OCI-M1 (cell line): ENCODE data around the gene TUT1.
"Not testable (repeated sequence)": the region's sequence is repeated elsewhere in the genome, so short reads cannot be mapped to it uniquely, and the experiment has no call there.

Experiments used
- DNase-seq: peaks from one replicate; lab custom pipeline; 2025; lab: John Stamatoyannopoulos, UW

Gene TUT1

DNA sequence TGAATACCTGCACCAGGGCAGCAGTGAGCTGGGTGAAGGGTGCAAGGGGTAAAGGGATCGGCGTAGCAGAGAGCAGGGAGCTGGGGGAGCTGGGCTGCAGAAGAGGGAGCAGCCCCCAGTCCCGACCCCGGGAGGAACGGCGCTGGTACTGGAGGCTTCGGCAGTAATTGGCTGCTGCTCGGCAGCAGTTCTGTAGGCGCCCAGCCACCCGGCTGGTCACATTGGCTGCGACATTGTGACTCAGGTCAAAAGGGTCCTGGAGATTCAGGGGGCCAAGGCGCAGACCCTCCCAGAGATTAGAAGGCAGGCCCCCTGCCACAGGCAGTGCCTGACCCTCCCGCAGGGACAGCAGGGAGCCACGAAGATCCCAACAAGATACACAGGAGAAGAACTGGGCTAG, 15.5 kb downstream of the TUT1 start:
- no peak for DNase-seq

- DNase-seq, result no peak
Observed at GRCh38 chr11:62575156-62575555, 16.2 kb downstream of the TUT1 start.

GRCh38 chr11:62574363-62575071, 16.8 kb downstream of the TUT1 start:
- DNase-seq, result peak; percentile 77

DNA sequence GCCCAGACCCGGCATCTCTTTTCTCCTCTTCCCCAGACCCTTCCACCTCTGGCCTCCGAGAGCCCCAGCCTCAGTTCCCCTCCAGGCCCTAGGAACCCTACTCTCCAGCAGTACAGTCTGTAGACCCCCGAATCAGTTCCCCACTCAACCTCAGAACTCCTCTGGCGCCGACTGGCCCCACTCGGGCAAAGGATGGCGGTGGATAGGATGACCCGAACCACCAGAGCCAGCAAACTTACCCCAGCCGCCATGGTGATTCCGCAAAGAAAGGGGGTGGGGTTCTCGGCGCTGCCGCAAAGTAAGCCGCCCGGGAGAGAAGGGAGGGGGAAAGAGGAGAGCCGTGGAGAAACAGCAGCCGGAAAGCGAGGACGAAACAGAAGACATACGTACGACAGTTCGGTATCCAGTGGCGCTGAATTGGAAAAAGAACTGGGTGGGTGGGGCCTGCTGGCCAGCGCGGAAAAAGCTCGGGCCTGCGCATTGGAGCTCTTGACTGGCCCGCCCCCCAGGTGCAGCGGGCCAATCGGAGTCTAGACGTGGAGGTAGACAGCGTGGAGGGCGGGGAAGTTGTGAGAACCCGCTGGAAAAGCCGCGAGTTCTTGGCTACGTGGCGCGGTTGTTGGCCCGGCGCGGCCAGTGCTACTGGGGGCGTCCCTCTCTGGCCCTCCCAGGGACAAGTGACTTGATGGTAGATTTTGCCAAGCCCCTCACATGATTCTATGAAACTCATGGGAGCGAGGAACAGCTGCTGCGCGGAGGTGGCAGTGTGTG, 17.5 kb downstream of the TUT1 start, which contains the start of gene EEF1G:
EEF1G (minus strand) TSS at position 300 of the 771 bp plus-strand sequence; CDS start at position 251, 49 bp downstream.
- peak; percentile 99 for DNase-seq

DNA sequence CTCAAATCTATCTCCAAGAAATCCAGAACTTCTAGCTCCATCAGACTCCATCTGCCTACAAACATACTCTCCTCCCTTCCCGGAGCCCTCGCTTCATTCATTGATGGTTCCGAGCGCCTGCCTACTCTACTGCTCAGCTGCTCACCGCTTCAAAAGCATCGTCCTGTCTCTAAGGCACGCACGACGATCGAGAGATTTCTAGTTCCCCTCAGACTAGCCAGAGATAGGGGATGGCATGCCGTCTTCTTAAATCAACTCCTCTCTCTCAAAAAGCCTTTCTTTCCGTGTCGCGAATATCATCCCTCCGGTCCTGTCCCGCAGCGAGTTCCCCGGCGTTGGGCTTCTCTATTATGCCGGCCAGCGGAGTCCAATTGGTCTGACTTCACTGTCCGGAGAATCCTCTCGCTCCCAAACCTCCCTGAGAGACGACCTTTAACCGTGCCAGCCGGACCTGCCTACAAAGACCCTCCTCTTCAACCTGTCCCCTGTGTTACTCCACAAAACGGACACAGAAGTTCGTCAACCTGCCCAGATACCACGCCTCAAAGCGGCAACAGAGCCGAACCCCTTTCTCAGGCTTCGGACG, 18.2 kb downstream of the TUT1 start:
- DNase-seq, result peak; percentile 49

GRCh38 chr11:62572431-62572830, 18.9 kb downstream of the TUT1 start:
- no peak for DNase-seq

DNA sequence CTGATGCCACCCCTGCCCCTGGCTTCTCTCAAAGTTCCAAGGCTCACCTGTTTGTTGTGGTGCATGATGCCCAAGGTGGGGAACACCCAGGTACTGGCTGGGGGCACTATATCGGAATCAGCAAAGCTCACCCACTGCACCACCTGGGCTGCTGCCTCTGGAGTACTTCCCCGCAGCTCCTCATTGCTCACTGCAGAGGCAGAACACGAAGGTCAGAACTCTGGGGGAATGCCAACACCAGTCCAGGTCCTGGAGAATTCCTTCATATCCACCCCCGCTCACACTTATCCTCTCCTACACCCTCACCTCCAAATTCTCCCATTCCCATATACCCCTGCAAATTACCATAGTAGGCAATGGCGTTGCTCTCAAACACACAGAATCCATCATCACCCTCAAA, 19.8 kb downstream of the TUT1 start:
- DNase-seq, result not testable (repeated sequence)

DNA sequence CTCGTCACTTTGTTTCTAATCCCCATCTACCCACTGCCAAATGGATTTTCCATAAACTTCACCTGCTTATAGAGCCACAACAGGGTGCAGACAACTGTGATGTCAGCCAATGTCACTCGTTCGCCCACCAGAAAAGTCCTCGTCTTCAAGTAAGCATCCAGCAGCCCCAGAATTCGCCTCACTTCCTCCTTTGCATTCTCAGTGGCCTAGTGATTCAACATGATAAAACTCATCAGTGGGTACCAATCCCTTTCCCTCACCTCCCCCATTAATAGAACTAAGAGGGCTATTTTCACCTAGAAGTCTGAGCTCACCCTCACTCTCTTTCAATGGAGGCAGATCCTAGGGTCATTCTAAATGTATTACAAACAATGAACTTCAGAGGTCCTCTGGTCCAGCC, 20.4 kb downstream of the TUT1 start:
- not testable (repeated sequence) for DNase-seq

- no peak for DNase-seq
Observed at GRCh38 chr11:62569611-62570010, 21.7 kb downstream of the TUT1 start.

GRCh38 chr11:62567018-62567633, 24.2 kb downstream of the TUT1 start:
- DNase-seq, result no peak

- no peak for DNase-seq
Observed at GRCh38 chr11:62566247-62566646, 25.1 kb downstream of the TUT1 start.

GRCh38 chr11:62565100-62565802, 26.1 kb downstream of the TUT1 start:
- no peak for DNase-seq

DNA sequence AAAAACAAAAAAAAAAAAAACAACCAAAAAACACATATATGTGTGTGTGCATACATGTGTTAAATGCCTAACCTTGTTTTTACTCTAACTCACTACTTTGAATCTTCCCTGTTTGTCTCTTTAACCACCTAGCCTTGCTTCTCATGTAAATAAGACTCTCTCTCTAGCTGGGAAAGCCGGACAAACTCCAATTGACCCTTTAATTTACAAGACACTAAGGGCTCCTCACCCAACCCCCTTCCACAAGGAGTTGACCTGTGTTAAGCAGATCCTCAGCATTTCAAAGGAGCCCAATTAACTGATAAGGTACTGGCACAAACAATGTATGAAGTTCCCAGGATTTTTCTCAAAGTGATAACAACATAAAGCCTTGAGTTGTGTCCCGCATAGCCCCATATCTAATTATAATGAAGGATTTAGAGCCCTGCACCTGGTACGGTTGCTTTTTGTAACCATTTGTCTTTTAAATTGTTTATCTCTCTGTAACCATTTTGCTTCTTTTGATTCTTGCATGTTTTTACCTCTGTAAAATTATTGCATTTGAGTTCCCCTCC, 29.6 kb downstream of the TUT1 start:
- DNase-seq, result not testable (repeated sequence)

DNA sequence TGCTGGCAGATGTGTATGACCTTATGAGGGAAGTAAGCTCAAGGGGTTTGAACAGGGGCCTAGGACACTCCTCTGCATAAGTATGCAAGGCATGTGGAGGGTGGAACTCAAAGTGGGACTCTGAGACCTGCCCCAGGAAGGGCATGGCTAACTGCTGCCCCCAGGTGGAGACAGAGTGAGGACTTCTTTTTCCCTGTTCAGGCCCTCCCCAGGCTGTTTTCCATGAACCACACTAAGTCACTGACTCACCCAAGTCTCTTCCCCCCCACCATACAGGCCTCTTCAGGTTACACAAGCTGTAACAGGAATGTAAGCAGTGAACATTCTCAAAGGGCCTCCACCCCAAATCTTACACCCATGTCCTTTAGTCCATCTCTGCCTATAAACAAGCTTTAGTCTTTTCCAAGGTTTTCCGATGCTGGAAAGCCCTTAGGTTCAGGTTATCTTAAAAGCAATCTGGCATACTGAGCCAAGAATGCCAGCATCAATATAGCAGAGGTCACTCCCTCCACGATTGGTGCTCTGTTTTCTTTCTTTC, 30.7 kb downstream of the TUT1 start:
- peak; percentile 91 for DNase-seq

DNA sequence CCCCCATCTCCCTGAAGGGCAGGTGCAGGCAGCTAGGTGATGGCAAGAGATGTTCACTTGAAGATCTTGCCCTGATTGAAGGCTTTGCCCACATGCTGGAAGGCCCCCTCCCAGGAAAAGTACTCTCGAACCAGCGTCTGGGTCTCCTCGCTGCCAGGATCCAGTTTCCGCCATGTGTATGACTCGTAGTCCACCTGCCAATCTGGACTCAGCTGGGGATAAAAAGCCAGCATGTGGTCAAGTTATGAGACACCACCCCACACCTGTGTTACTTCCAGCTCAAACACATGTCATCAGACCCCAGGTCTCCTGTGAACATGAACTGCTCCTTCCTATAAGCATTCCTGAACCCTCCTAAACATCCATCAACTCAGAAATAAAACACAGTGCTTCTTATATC, 31.7 kb downstream of the TUT1 start:
- not testable (repeated sequence) for DNase-seq

DNA sequence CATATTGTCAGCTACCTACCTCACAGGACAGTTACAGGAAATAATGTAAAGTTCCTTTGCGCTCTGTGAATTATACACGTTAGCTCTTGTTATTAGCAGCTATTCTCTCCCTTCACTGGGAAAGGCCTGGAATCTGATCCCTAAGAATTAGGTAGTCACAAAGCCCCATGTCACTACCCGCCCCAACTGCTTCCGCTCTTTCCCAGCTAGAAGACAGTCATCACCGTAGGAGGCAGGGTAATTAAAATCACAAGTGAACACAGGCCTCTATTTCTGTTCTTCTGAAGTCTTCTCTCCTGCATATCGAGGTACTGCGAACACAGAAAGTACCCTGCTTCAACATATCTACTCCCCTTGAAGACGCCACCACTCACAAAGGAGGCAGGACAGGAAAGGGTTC, 32.1 kb downstream of the TUT1 start:
- DNase-seq, result no peak

GRCh38 chr11:62558669-62559068, 32.7 kb downstream of the TUT1 start:
- no peak for DNase-seq

DNA sequence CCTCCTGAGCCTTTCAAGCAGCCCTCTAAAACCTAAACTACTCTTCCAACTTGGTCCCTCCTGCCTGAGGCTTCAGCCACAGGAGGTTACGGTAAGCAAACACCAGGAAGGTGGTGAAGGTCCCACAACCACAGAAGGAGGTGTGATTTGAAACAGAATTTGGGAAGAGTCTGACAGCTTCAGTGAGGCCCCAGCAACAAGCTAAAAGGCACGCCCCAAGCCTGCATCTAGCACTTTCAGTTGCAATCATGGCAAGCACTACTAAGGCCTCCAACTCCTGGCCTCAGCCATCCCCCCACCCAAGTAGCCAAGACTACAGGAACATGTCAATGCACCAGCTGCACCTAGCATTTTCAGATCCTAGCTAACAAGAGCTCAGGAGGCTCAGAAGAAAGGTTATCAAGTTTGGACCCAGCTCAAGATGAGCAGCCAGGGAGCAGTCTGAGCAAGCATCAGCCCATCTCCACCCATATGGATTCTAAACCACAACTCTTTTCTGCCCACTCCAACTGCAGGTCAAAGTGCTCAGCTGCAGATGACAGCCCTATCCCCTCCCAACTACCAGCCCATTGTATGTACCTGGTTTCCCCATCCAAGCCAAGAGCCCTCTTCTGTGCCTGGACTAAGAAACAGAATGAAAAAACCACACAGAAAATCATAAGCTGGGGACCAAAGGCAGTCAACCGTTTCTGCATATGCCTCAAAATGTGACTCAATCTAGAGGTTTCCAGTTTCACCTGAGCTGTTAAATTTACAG, 34.3 kb downstream of the TUT1 start:
- DNase-seq, result peak; percentile 56

GRCh38 chr11:62556108-62556874, 35.0 kb downstream of the TUT1 start:
- peak; percentile 96 for DNase-seq
